DND-41 (cell line): ENCODE results near the gene ADCY7.

Experiments used
- ATAC-seq: fragments of 200-7000 bp; cut with Tn5 transposase; 3 replicates; pipeline ENCODE4 v1.9.1; 2021; ENCODE audit warnings: low read depth; ENCODE audit not compliant: insufficient read depth
- DNase-seq: peaks from one replicate; pipeline ENCODE4 v3.0.0-alpha.2; 2020
- H2AFZ ChIP-seq: 2 replicates; pipeline ENCODE4 v1.6.0; 2012; ENCODE audit warnings: low read depth, low read length
- H3K27ac ChIP-seq: 2 replicates; pipeline ENCODE4 v1.5.1; 2012; ENCODE audit warnings: low read length, inconsistent platforms
- H3K27me3 ChIP-seq: fragments of 200-600 bp; sonication (generic); 2 replicates; pipeline ENCODE4 v1.6.0; 2012; ENCODE audit warnings: low read length, mild to moderate bottlenecking, inconsistent platforms; ENCODE audit not compliant: insufficient read depth, poor library complexity
- H3K36me3 ChIP-seq: 2 replicates; pipeline ENCODE4 v1.5.1; 2012; ENCODE audit warnings: low read length, inconsistent platforms; ENCODE audit not compliant: insufficient read depth
- H3K4me1 ChIP-seq: 2 replicates; pipeline ENCODE4 v1.5.1; 2012; ENCODE audit warnings: mild to moderate bottlenecking, low read length; ENCODE audit not compliant: insufficient read depth
- H3K4me2 ChIP-seq: 2 replicates; pipeline ENCODE4 v1.6.0; 2012; ENCODE audit warnings: mild to moderate bottlenecking, moderate library complexity, low read length, inconsistent platforms; ENCODE audit not compliant: insufficient read depth
- H3K4me3 ChIP-seq, 2 experiments: fragments of 200-600 bp in 1 of 2; shearing (Covaris generic) in 1 of 2; 2 replicates each; pipeline ENCODE4 v1.5.1; 2012 to 2016; ENCODE audit warnings: inconsistent platforms in 2 of 2, low read length in 2 of 2, mild to moderate bottlenecking in 2 of 2, low read depth in 1 of 2, moderate library complexity in 1 of 2
- H3K79me2 ChIP-seq: 2 replicates; pipeline ENCODE4 v1.6.0; 2012; ENCODE audit warnings: low read length, inconsistent platforms; ENCODE audit not compliant: insufficient read depth
- H3K9ac ChIP-seq: 2 replicates; pipeline ENCODE4 v1.6.0; 2012; ENCODE audit warnings: low read depth, mild to moderate bottlenecking, inconsistent platforms, low read length, moderate library complexity
- H3K9me3 ChIP-seq: 2 replicates; pipeline ENCODE4 v1.5.1; 2012; ENCODE audit warnings: low read length, moderate library complexity, mild to moderate bottlenecking, inconsistent platforms; ENCODE audit not compliant: insufficient read depth, severe bottlenecking
- H4K20me1 ChIP-seq: 2 replicates; pipeline ENCODE4 v1.6.0; 2012; ENCODE audit warnings: low read length; ENCODE audit not compliant: insufficient read depth
- EZH2 ChIP-seq: IDR thresholded peaks from 3 replicates; pipeline ENCODE4 v1.6.1; 2012; ENCODE audit warnings: borderline replicate concordance, low read depth, mild to moderate bottlenecking, moderate library complexity, low read length, inconsistent platforms; ENCODE audit not compliant: severe bottlenecking
- TF ChIP-seq, protein P1 (sequence below): IDR thresholded peaks from 2 replicates; pipeline ENCODE4 v1.5.1; 2012; ENCODE audit warnings: borderline replicate concordance, low read length, moderate library complexity, mild to moderate bottlenecking; ENCODE audit not compliant: poor library complexity, severe bottlenecking; ENCODE audit errors: extremely low read depth

Gene ADCY7

DNA sequence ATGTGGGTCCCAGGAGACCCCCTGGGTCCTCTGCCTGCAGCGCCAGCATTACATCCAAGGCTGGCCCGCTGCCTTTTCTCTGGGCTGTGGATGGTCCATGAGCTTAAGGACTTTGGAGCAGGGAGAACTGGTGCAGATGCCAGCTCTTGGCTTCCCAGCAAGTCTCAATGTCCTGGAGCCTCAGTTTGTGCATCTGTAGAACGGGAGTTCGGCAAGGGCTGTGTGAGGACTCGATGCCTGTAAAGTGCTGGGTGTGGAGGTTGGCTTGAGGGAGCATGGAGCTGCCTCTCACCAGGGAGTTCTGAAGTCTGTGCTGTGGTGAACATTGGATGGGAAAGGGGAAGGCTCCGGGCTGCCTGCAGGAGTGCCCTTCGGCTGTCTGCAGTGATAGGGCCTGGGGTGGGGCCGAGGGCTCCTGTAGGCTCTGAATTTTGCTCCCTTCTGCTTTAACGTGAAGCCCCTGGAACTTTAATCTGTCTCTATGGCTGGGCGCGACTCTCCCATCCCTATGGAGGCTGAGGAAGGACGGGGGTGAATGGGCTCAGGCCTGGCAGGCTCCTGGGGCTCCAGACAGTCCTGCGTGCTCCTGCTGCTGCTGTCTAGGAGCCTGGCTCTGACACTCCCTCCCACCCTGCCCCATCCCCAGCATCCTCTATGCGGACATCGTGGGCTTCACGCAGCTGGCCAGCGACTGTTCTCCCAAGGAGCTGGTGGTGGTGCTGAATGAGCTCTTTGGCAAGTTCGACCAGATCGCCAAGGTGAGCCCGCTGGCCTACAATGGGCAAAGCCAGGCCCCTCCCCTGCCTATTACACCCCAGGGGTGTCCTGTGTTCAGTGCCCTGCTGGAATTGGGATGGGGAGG is 27.9 kb downstream of the ADCY7 start:
- no peaks in the 10 kb centered on the region for H3K9me3 ChIP-seq
- H3K4me2 ChIP-seq: no peak overlapping the region
- no peaks in the 10 kb centered on the region for H4K20me1 ChIP-seq
- H3K4me1 ChIP-seq: no peaks in the 10 kb centered on the region
- H2AFZ ChIP-seq: no peak overlapping the region
- no peaks in the 10 kb centered on the region; the same call in 1 of the 2 replicates for H3K36me3 ChIP-seq
- no peaks in the 10 kb centered on the region for H3K79me2 ChIP-seq
- no peak for DNase-seq
- no peaks in the 10 kb centered on the region for H3K27me3 ChIP-seq
- no peak overlapping the region for H3K9ac ChIP-seq
- H3K4me3 ChIP-seq: no peak overlapping the region
- H3K27ac ChIP-seq: no peak overlapping the region
- TF ChIP-seq, protein P1, sequence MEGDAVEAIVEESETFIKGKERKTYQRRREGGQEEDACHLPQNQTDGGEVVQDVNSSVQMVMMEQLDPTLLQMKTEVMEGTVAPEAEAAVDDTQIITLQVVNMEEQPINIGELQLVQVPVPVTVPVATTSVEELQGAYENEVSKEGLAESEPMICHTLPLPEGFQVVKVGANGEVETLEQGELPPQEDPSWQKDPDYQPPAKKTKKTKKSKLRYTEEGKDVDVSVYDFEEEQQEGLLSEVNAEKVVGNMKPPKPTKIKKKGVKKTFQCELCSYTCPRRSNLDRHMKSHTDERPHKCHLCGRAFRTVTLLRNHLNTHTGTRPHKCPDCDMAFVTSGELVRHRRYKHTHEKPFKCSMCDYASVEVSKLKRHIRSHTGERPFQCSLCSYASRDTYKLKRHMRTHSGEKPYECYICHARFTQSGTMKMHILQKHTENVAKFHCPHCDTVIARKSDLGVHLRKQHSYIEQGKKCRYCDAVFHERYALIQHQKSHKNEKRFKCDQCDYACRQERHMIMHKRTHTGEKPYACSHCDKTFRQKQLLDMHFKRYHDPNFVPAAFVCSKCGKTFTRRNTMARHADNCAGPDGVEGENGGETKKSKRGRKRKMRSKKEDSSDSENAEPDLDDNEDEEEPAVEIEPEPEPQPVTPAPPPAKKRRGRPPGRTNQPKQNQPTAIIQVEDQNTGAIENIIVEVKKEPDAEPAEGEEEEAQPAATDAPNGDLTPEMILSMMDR: no peak
- TF ChIP-seq EZH2: no peak
- ATAC-seq: no peak

GRCh38 chr16:50294955-50295354 is 28.6 kb downstream of the ADCY7 start:
- no peaks in the 10 kb centered on the region for H3K4me1 ChIP-seq

DNA sequence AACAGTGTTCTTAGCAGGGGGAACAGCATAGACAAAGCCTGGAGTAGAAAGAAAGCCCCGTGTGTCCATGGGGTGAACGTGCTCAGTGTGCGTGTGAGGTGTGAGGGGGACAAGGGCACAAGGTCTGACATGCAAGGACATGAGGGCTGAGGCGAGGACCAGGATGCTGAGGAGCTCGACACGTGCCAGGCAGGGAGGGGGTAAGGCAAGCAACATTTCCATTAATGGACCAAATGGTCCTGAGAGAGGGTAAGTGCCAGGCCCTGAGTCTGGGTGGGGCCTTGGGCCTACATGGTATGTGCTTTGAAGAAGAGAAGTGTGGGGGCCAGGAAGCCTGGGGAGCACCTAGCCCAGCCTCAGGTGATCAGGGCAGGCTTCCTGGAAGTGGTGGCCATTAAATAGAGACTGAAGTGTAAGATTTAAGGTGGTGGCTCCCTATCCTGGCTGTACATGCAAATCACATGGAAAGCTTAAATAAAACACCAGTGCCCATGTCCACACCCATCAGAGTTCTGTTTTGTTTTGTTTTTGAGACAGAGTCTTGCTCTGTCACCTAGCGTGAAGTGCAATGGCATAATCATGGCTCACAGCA is 29.3 kb downstream of the ADCY7 start:
- ATAC-seq (no peak), DNase-seq (no peak)
- Histone ChIP-seq H3K4me1 (no peaks in the 10 kb centered on the region), H3K9me3 (no peaks in the 10 kb centered on the region), H3K27me3 (no peaks in the 10 kb centered on the region), H2AFZ (no peak overlapping the region), H3K9ac (no peak overlapping the region), H4K20me1 (0 out of 2 replicates have a peak, but pooled peaks cover 2% of the 10 kb centered on the region), H3K4me3 (no peak overlapping the region), H3K36me3 (no peaks in the 10 kb centered on the region; the same call in 1 of the 2 replicates), H3K79me2 (no peaks in the 10 kb centered on the region), H3K4me2 (no peak overlapping the region), H3K27ac (no peak overlapping the region)
- TF ChIP-seq EZH2: no peak
- TF ChIP-seq, protein P1: no peak

More at GRCh38 chr16:50294955-50295354, 28.6 kb downstream of the ADCY7 start:
- Histone ChIP-seq H3K79me2 (no peaks in the 10 kb centered on the region), H3K4me2 (no peak overlapping the region), H3K27me3 (no peaks in the 10 kb centered on the region), H3K27ac (no peak overlapping the region), H3K4me3 (no peak overlapping the region), H3K9ac (no peak overlapping the region), H2AFZ (no peak overlapping the region), H3K9me3 (no peaks in the 10 kb centered on the region), H4K20me1 (no peaks in the 10 kb centered on the region), H3K36me3 (no peaks in the 10 kb centered on the region; the same call in 1 of the 2 replicates)
- no peak for TF ChIP-seq EZH2
- TF ChIP-seq, protein P1: no peak
- ATAC-seq: no peak
- no peak for DNase-seq
